H1 (cell line): ENCODE measurements around the gene DNER. TPM values are rescaled to one million over a fixed set of nuclear protein-coding genes. Genes with fewer than 3 reads are reported as not detected.

Experiments
- CTCF ChIA-PET: fragments of 300-600 bp; sonication (Branson Sonifier 250); formaldehyde crosslinking; loops from one replicate; lab custom pipeline; 2021; ENCODE audit not compliant: partially characterized antibody; lab: Charles Lee
- POLR2A ChIA-PET: fragments of 300-600 bp; sonication (Branson Sonifier 250); formaldehyde crosslinking; loops from one replicate; lab custom pipeline; 2021; ENCODE audit warnings: inconsistent platforms; ENCODE audit not compliant: partially characterized antibody; lab: Charles Lee
- DNase-seq, 2 experiments: peaks; one replicate each; pipeline versions ENCODE4 v3.0.0 to v3.0.0-alpha.2; 2010 to 2022; ENCODE audit warnings: low spot score in 2 of 2, low read depth in 1 of 2, mixed read lengths in 1 of 2
- FAIRE-seq: peaks from 2 replicates; lab custom pipeline; 2011; peaks lifted over from hg19 to GRCh38; lab: Jason Lieb, UNC
- H2AFZ ChIP-seq: 2 replicates; pipeline ENCODE4 v1.8.1; 2012; ENCODE audit warnings: low read length, inconsistent platforms
- H2AK5ac ChIP-seq: 2 replicates; pipeline ENCODE4 v1.6.1; 2013; ENCODE audit warnings: low read depth, low read length
- H2BK120ac ChIP-seq: replicated peaks from 2 replicates; pipeline ENCODE3; 2013; ENCODE audit warnings: low read depth, low read length, inconsistent platforms
- H2BK12ac ChIP-seq: 2 replicates; pipeline ENCODE4 v1.6.1; 2013; ENCODE audit warnings: low read depth, low read length
- H2BK15ac ChIP-seq: 2 replicates; pipeline ENCODE4 v1.6.1; 2013; ENCODE audit warnings: low read length
- H2BK20ac ChIP-seq: 2 replicates; pipeline ENCODE4 v1.6.1; 2013; ENCODE audit warnings: low read length
- H2BK5ac ChIP-seq: 2 replicates; pipeline ENCODE4 v1.6.1; 2013; ENCODE audit warnings: low read depth, low read length
- H3K14ac ChIP-seq: 2 replicates; pipeline ENCODE4 v1.6.1; 2013; ENCODE audit warnings: inconsistent platforms; ENCODE audit not compliant: insufficient read length
- H3K18ac ChIP-seq: 2 replicates; pipeline ENCODE4 v1.6.1; 2013; ENCODE audit warnings: low read length; ENCODE audit errors: extremely low read depth
- H3K23ac ChIP-seq: 2 replicates; pipeline ENCODE4 v1.6.1; 2013; ENCODE audit warnings: inconsistent platforms; ENCODE audit not compliant: insufficient read length
- H3K23me2 ChIP-seq: 2 replicates; pipeline ENCODE4 v1.6.1; 2013; ENCODE audit warnings: low read depth, low read length
- H3K27ac ChIP-seq: 2 replicates; pipeline ENCODE4 v1.6.1; 2011; ENCODE audit warnings: low read depth, low read length, inconsistent platforms
- H3K27me3 ChIP-seq, 4 experiments: replicated peaks in 1 of 4; 1 replicate in 1 of 4; 2 replicates in 3 of 4; pipeline versions ENCODE4 v1.6.1 to v1.8.1; 2011 to 2013; ENCODE audit warnings: low read length in 3 of 4, mild to moderate bottlenecking in 3 of 4, inconsistent platforms in 2 of 4, mixed read lengths in 2 of 4, moderate library complexity in 1 of 4; ENCODE audit not compliant: control insufficient read depth in 3 of 4, insufficient read depth in 3 of 4; ENCODE audit errors: extremely low read depth in 1 of 4
- H3K36me3 ChIP-seq, 4 experiments: 2 replicates each; pipeline versions ENCODE4 v1.6.1 to v1.8.1; 2011 to 2013; ENCODE audit warnings: mild to moderate bottlenecking in 4 of 4, low read length in 3 of 4, moderate library complexity in 2 of 4, control low read depth in 1 of 4, inconsistent platforms in 1 of 4; ENCODE audit not compliant: insufficient read depth in 4 of 4, control insufficient read depth in 2 of 4
- H3K4ac ChIP-seq: replicated peaks from 2 replicates; pipeline ENCODE3; 2013; ENCODE audit warnings: low read length, low read depth, mixed read lengths, inconsistent platforms; ENCODE audit not compliant: insufficient read length
- H3K4me1 ChIP-seq, 4 experiments: replicated peaks in 1 of 4; 1 replicate in 1 of 4; 2 replicates in 3 of 4; pipeline versions ENCODE4 v1.6.1 to v1.8.1; 2011 to 2013; ENCODE audit warnings: low read length in 3 of 4, inconsistent platforms in 2 of 4, mixed read lengths in 1 of 4; ENCODE audit not compliant: insufficient read depth in 4 of 4, control insufficient read depth in 3 of 4
- H3K4me2 ChIP-seq, 2 experiments: 2 replicates each; pipeline versions ENCODE4 v1.6.1 to v1.8.1; 2011 to 2013; ENCODE audit warnings: low read depth in 2 of 2, low read length in 2 of 2, control low read depth in 1 of 2, inconsistent platforms in 1 of 2, mild to moderate bottlenecking in 1 of 2; ENCODE audit not compliant: insufficient read depth in 1 of 2
- H3K4me3 ChIP-seq, 4 experiments: fragments of 200-600, 300-600 bp in 1 of 4; sonication (generic), shearing (Covaris generic), sonication (Bioruptor Twin) in 1 of 4; 2 replicates each; pipeline versions ENCODE4 v1.5.1 to v1.8.1; 2011 to 2016; ENCODE audit warnings: low read length in 4 of 4, low read depth in 3 of 4, control low read depth in 2 of 4, inconsistent platforms in 2 of 4, mild to moderate bottlenecking in 2 of 4, mixed read lengths in 1 of 4, moderate library complexity in 1 of 4; ENCODE audit not compliant: insufficient read depth in 2 of 4; ENCODE audit errors: extremely low read depth in 1 of 4
- H3K56ac ChIP-seq: replicated peaks from 2 replicates; pipeline ENCODE3; 2013; ENCODE audit warnings: low read depth, mild to moderate bottlenecking, mixed read lengths, low read length, inconsistent platforms; ENCODE audit not compliant: insufficient read length
- H3K79me1 ChIP-seq: 2 replicates; pipeline ENCODE4 v1.6.1; 2013; ENCODE audit warnings: low read depth, low read length, control low read depth
- H3K79me2 ChIP-seq, 2 experiments: 2 replicates each; pipeline versions ENCODE4 v1.6.1 to v1.8.1; 2012 to 2013; ENCODE audit warnings: low read length in 2 of 2, mild to moderate bottlenecking in 2 of 2, inconsistent platforms in 1 of 2; ENCODE audit not compliant: insufficient read depth in 2 of 2, control insufficient read depth in 1 of 2
- H3K9ac ChIP-seq, 4 experiments: replicated peaks in 1 of 4; 1 replicate in 1 of 4; 2 replicates in 3 of 4; pipeline versions ENCODE4 v1.6.1 to v1.8.1; 2011 to 2013; ENCODE audit warnings: low read depth in 3 of 4, low read length in 3 of 4, control low read depth in 2 of 4, mild to moderate bottlenecking in 2 of 4, moderate library complexity in 2 of 4, inconsistent platforms in 1 of 4; ENCODE audit errors: extremely low read depth in 1 of 4
- H3K9me3 ChIP-seq, 2 experiments: 2 replicates each; pipeline versions ENCODE4 v1.6.1 to v1.8.1; 2012 to 2013; ENCODE audit warnings: mild to moderate bottlenecking in 2 of 2, moderate library complexity in 2 of 2, control low read depth in 1 of 2, inconsistent platforms in 1 of 2, low read depth in 1 of 2, low read length in 1 of 2, mixed read lengths in 1 of 2; ENCODE audit not compliant: insufficient read depth in 2 of 2
- H4K20me1 ChIP-seq, 2 experiments: replicated peaks in 1 of 2; 2 replicates each; pipeline versions ENCODE3 to v1.8.1; 2011 to 2013; ENCODE audit warnings: inconsistent platforms in 2 of 2, low read length in 2 of 2, mild to moderate bottlenecking in 1 of 2; ENCODE audit not compliant: insufficient read depth in 2 of 2, control insufficient read depth in 1 of 2
- H4K5ac ChIP-seq: 2 replicates; pipeline ENCODE4 v1.6.1; 2013; ENCODE audit warnings: low read length, low read depth, mixed read lengths, inconsistent platforms; ENCODE audit not compliant: insufficient read length
- H4K8ac ChIP-seq: 2 replicates; pipeline ENCODE4 v1.8.0; 2013; ENCODE audit warnings: mild to moderate bottlenecking, moderate library complexity, low read length, inconsistent platforms; ENCODE audit not compliant: insufficient read depth; ENCODE audit errors: extremely low read depth
- H4K91ac ChIP-seq: replicated peaks from 2 replicates; pipeline ENCODE3; 2013; ENCODE audit warnings: low read length, mixed read lengths, inconsistent platforms; ENCODE audit not compliant: insufficient read length
- BACH1 ChIP-seq: IDR thresholded peaks from 2 replicates; pipeline ENCODE4 v1.6.1; 2012; ENCODE audit warnings: low read length, improper control_type of control experiment
- CEBPB ChIP-seq: IDR thresholded peaks from 2 replicates; pipeline ENCODE4 v1.6.1; 2012; ENCODE audit warnings: low read depth, low read length
- SRF ChIP-seq: IDR thresholded peaks from 2 replicates; pipeline ENCODE4 v1.6.1; 2011; ENCODE audit warnings: mild to moderate bottlenecking, low read depth, low read length, moderate library complexity
- SUZ12 ChIP-seq: fragments of 200-600 bp; sonication (generic); IDR thresholded peaks from 2 replicates; pipeline ENCODE4 v1.6.1; 2012; ENCODE audit warnings: mild to moderate bottlenecking, inconsistent platforms, low read length, moderate library complexity, mixed read lengths
- WGBS, 2 experiments: shearing (Covaris generic) in 1 of 2; methylation state at CpG; one replicate each; pipeline versions ENCODE4 v1.1.6 to v1.1.7; 2013 to 2015; ENCODE audit warnings: low lambda C conversion rate in 2 of 2, mixed read lengths in 2 of 2, inconsistent platforms in 1 of 2, low coverage in 1 of 2, missing lambda C conversion rate in 1 of 2; ENCODE audit not compliant: insufficient replicate concordance in 2 of 2, insufficient coverage in 1 of 2, insufficient read length in 1 of 2; ENCODE audit errors: extremely low coverage in 1 of 2, missing lambda C conversion rate in 1 of 2; 5-methylcytosine and 5-hydroxymethylcytosine counted together
- polyA plus RNA-seq, 7 experiments: library from polyadenylated mRNA; depleted of rRNA in 3 of 7; stranded (reverse) in 5 of 7; unstranded in 2 of 7; fragments of >200 nt in 5 of 7; fragments of 200-250 nt in 2 of 7; gene quantifications; 1 replicate in 5 of 7; 2 replicates in 1 of 7; 4 replicates in 1 of 7; pipeline versions ENCODE4 v1.2.1 to v1.2.3, GENCODE V29; 2011 to 2013; ENCODE audit warnings: missing spikeins in 2 of 7, mixed read lengths in 2 of 7
- total RNA-seq: library from RNA; stranded (reverse); fragmentation: NEBNext Ultra II Directional; extraction: Animal tissue kit (Norgen Biotek cat#: 25700); gene quantifications from 2 replicates; pipeline ENCODE4 v1.2.1, GENCODE V29; 2021

Gene DNER
- total and polyA plus RNA-seq, 2 of the 8 experiments (the other 6 are each of a cell fraction or from before 2014, with no cell fraction given): 6.8 to 16.3 TPM

- 94% methylated on average over 1 of the region's 1 CpG; no CpG with 5 or more reads in 1 of the 2 experiments for WGBS, 2 experiments
- POLR2A ChIA-PET: no interaction called here
Measured at GRCh38 chr2:229665158-229665557, 49.2 kb downstream of the DNER start.

More at GRCh38 chr2:229665158-229665557, 49.2 kb downstream of the DNER start:
- H4K20me1 ChIP-seq: no peaks in the 10 kb centered on the region
- H3K56ac ChIP-seq: no peak overlapping the region
- no peak overlapping the region for H3K23ac ChIP-seq
- H2BK12ac ChIP-seq: no peak overlapping the region
- H3K4me2 ChIP-seq: no peak overlapping the region
- H4K5ac ChIP-seq: no peak overlapping the region
- no peak overlapping the region for H2BK120ac ChIP-seq
- H2AFZ ChIP-seq: no peak overlapping the region
- H3K9ac ChIP-seq: no peak overlapping the region
- DNase-seq (no peak), FAIRE-seq (no peak)
- TF ChIP-seq CEBPB: no peak
- no peak for TF ChIP-seq SRF
- no peak for TF ChIP-seq SUZ12
- no peak for TF ChIP-seq BACH1
- H3K36me3 ChIP-seq: no peaks in the 10 kb centered on the region
- no peak overlapping the region for H3K18ac ChIP-seq
- CTCF ChIA-PET: interaction anchor here (0.6 to 1.3 kb wide), 7 partner anchors 9 to 725 kb away, joined by 3 to 7 read pairs (median 4); no protein-coding TSS in a partner anchor
- no peak overlapping the region for H3K4ac ChIP-seq
- H2BK15ac ChIP-seq: no peak overlapping the region
- H4K8ac ChIP-seq: no peak overlapping the region
- no peaks in the 10 kb centered on the region for H3K4me1 ChIP-seq
- no peaks in the 10 kb centered on the region for H3K79me1 ChIP-seq
- H3K14ac ChIP-seq: no peak overlapping the region
- no peaks in the 10 kb centered on the region for H3K27me3 ChIP-seq
- no peak overlapping the region for H2AK5ac ChIP-seq
- H3K79me2 ChIP-seq: no peaks in the 10 kb centered on the region
- no peak overlapping the region for H4K91ac ChIP-seq
- H3K9me3 ChIP-seq: no peaks in the 10 kb centered on the region
- H2BK20ac ChIP-seq: no peak overlapping the region
- no peak overlapping the region for H3K27ac ChIP-seq
- H2BK5ac ChIP-seq: no peak overlapping the region
- H3K23me2 ChIP-seq: no peaks in the 10 kb centered on the region
- no peak overlapping the region for H3K4me3 ChIP-seq
